Sigmoid colon (tissue), 7 donors: Measurements from ENCODE around the gene GJA9. TPM values are rescaled to one million over a fixed set of nuclear protein-coding genes. Genes with fewer than 3 reads are reported as not detected.

Experiments
- DNase-seq: peaks from one replicate; pipeline ENCODE4 v3.0.0-alpha.2; 2019
- H3K27ac ChIP-seq, 4 donors: fragments of 200-600 bp; sonication (generic); one replicate each; pipeline ENCODE4 v1.5.1; 2016 to 2019; ENCODE audit warnings: mild to moderate bottlenecking in 1 of 4
- H3K27me3 ChIP-seq, 3 donors: fragments of 200-600 bp; sonication (generic); one replicate each; pipeline ENCODE4 v1.5.1; 2019; ENCODE audit warnings: mild to moderate bottlenecking in 1 of 3
- H3K36me3 ChIP-seq, 4 donors: fragments of 200-600 bp; sonication (generic); one replicate each; pipeline ENCODE4 v1.5.1; 2016 to 2019
- H3K4me1 ChIP-seq, 4 donors: fragments of 200-600 bp; sonication (generic); one replicate each; pipeline ENCODE4 v1.5.1; 2017 to 2019
- H3K4me3 ChIP-seq, 4 donors: fragments of 200-600 bp; sonication (generic); one replicate each; pipeline ENCODE4 v1.5.1; 2017 to 2019; ENCODE audit warnings: mild to moderate bottlenecking in 2 of 4, moderate library complexity in 1 of 4
- H3K9me3 ChIP-seq, 4 donors: fragments of 200-600 bp in 3 of 4; sonication (generic) in 3 of 4; one replicate each; pipeline versions ENCODE4 v1.5.1 to v1.6.1; 2013 to 2019
- EP300 ChIP-seq, 4 donors: sonication (generic); formaldehyde crosslinking; IDR thresholded peaks; one replicate each; pipeline ENCODE4 v1.6.1; 2017; ENCODE audit warnings: antibody characterized with exemption in 4 of 4
- POLR2A ChIP-seq, 2 donors: fragments of 450-650 bp; IDR thresholded peaks; one replicate each; pipeline ENCODE4 v1.6.1; 2016; ENCODE audit warnings: antibody characterized with exemption in 2 of 2, mild to moderate bottlenecking in 2 of 2, moderate library complexity in 2 of 2
- POLR2AphosphoS5 ChIP-seq, 4 donors: sonication (generic); formaldehyde crosslinking; IDR thresholded peaks; one replicate each; pipeline ENCODE4 v1.6.1; 2017; ENCODE audit warnings: antibody characterized with exemption in 4 of 4
- WGBS, 2 donors: extraction: QIAGEN DNeasy Blood & Tissue Kit; methylation state at CpG; one replicate each; pipeline ENCODE4 v1.1.7; 2013; 5-methylcytosine and 5-hydroxymethylcytosine counted together
- intact Hi-C: fragments of 100-400 bp; cut with DNase I; formaldehyde crosslinking; loops from one replicate; pipeline ENCODE4 v1.15.1; 2023
- polyA plus RNA-seq, 3 donors: library from polyadenylated mRNA; stranded (reverse); fragments of 200-250 nt; gene quantifications; one replicate each; pipeline ENCODE4 v1.2.3, GENCODE V29; 2013
- total RNA-seq, 4 donors: library from RNA; depleted of rRNA; stranded (reverse); fragments of >200 nt; gene quantifications; one replicate each; pipeline ENCODE4 v1.1.0, GENCODE V29; 2016
- TF ChIP-seq, protein P1 (sequence below), 4 experiments: fragments of 450-650 bp in 3 of 4; fragments of 200-600 bp in 1 of 4; IDR thresholded peaks; one replicate each; pipeline ENCODE4 v1.5.1; 2016 to 2019; ENCODE audit warnings: antibody characterized with exemption in 4 of 4, mild to moderate bottlenecking in 3 of 4, moderate library complexity in 2 of 4
- donor health status: healthy with polysubstance abuse.
- donor health status: Bipolar disorder and iron deficiency.
- donor health status: healthy.

The GJA9 gene
- total and polyA plus RNA-seq, 7 donors = 0.50 TPM; not detected in 6

DNA sequence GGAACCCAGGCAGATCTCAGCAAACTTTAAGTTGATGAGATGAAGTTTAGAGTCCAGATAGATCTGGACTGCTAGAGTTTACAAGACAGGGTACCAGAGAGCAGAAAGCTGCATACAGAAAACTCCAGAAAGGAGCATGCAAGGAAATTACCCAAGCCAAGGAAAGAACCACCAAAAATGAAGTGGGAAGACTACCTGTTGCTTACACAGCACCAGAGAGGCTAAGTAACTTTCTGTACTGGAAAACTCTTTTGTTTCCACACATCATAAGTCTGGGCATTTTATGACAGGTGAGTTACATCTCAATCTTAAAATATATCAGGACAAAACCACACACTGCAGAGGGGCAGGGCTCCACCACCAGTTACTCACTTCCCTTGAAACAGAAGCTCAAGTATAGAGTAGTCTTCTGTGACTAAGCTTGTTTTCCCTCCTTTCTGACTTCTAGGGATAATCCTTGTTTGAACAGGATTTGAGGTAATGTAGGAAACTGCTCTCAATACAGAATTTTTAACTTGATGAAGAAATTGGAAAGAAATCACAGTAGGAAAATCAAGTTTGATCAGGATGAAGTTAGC lies 17.4 kb upstream of the GJA9 start:
- Histone ChIP-seq H3K4me3 (no peak overlapping the region), H3K36me3 (no peaks in the 10 kb centered on the region), H3K27me3 (no peaks in the 10 kb centered on the region), H3K9me3 (no peaks in the 10 kb centered on the region), H3K27ac (no peak overlapping the region), H3K4me1 (no peaks in the 10 kb centered on the region)
- intact Hi-C loops = no loop called here
- DNase-seq = no peak
- TF ChIP-seq POLR2A (IDR thresholded peaks at IDR 0.05) (no peak), EP300 (IDR thresholded peaks at IDR 0.05) (no peak), POLR2AphosphoS5 (IDR thresholded peaks at IDR 0.05) (no peak)
- TF ChIP-seq, protein P1, sequence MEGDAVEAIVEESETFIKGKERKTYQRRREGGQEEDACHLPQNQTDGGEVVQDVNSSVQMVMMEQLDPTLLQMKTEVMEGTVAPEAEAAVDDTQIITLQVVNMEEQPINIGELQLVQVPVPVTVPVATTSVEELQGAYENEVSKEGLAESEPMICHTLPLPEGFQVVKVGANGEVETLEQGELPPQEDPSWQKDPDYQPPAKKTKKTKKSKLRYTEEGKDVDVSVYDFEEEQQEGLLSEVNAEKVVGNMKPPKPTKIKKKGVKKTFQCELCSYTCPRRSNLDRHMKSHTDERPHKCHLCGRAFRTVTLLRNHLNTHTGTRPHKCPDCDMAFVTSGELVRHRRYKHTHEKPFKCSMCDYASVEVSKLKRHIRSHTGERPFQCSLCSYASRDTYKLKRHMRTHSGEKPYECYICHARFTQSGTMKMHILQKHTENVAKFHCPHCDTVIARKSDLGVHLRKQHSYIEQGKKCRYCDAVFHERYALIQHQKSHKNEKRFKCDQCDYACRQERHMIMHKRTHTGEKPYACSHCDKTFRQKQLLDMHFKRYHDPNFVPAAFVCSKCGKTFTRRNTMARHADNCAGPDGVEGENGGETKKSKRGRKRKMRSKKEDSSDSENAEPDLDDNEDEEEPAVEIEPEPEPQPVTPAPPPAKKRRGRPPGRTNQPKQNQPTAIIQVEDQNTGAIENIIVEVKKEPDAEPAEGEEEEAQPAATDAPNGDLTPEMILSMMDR (IDR thresholded peaks at IDR 0.05) = no peak

DNA sequence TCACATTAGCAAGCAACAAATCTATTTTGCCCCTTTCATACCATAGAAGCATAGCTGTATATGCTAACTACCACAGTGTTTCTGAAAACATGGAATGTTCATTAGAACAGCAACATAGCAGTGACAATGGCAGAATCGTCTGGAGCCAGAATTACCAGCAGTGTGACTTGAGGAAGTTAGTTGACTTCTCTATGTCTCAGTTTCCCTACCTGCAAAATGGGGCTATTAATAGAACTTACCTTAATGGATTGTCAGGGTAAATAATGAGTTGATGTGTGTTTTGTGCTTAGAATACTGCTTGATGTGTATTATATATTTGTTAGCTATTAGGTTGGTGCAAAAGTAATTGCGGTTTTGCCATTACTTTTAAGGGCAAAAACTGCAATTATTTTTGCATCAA lies 14.8 kb upstream of the GJA9 start:
- H3K4me3 ChIP-seq = no peak overlapping the region
- DNase-seq = no peak
- no peaks in the 10 kb centered on the region for H3K36me3 ChIP-seq
- H3K9me3 ChIP-seq = no peaks in the 10 kb centered on the region
- no peak overlapping the region for H3K27ac ChIP-seq
- H3K4me1 ChIP-seq = no peaks in the 10 kb centered on the region
- TF ChIP-seq POLR2AphosphoS5 (IDR thresholded peaks at IDR 0.05) (no peak), POLR2A (IDR thresholded peaks at IDR 0.05) (no peak), EP300 (IDR thresholded peaks at IDR 0.05) (no peak)
- 95 to 97% methylated on average over 2 of the region's 2 CpGs for WGBS, 2 donors
- intact Hi-C loops = no loop called here
- no peaks in the 10 kb centered on the region for H3K27me3 ChIP-seq

DNA sequence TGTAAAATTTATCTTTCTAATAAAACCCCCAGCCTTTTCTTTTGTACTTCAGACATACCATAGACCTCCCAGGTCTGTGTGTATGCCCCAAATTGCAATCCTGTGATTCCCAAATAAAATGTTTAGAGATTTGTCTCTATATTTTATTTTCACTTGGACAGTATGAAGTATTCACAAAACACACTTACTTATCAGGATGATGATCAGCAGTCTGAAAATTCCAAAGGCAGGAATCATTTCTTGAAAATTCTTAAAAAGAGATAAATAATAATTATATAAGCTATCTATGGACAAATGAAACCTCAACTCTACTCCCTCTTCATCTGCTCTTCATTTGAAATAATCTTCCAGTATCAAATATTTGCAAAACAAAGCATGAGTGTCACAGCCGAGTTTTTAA lies 11.6 kb upstream of the GJA9 start:
- intact Hi-C loops = no loop called here
- Histone ChIP-seq H3K27ac (no peak overlapping the region), H3K4me1 (no peaks in the 10 kb centered on the region), H3K27me3 (no peaks in the 10 kb centered on the region), H3K36me3 (no peaks in the 10 kb centered on the region), H3K9me3 (no peaks in the 10 kb centered on the region), H3K4me3 (no peak overlapping the region)
- WGBS, 2 donors = 81 to 90% methylated on average over 1 of the region's 1 CpG
- TF ChIP-seq EP300 (IDR thresholded peaks at IDR 0.05) (no peak), POLR2A (IDR thresholded peaks at IDR 0.05) (no peak), POLR2AphosphoS5 (IDR thresholded peaks at IDR 0.05) (no peak)
- TF ChIP-seq, protein P1 (IDR thresholded peaks at IDR 0.05) = no peak
- DNase-seq = no peak

DNA sequence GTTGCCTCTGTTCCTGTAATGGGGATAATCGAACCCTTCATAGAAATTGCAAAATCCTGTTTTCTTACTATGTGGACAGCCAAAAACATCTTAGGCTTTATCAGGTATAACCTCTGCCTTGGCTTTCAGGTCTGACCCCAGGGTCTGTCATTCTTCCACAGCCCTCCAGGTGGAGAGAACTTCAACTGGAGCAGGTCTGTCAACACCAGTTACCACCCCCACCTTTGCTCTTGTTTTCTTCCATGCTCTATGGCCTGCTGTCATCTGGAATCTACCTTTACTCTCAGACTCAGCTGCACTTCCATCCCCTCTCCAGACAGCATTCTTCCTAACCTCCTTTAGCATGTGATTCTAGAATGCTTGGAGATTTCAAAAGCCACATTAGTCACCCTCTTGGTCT lies 10.4 kb upstream of the GJA9 start:
- no peak for DNase-seq
- no peaks in the 10 kb centered on the region for H3K4me1 ChIP-seq
- TF ChIP-seq POLR2AphosphoS5 (IDR thresholded peaks at IDR 0.05) = no peak
- no peak for TF ChIP-seq EP300 (IDR thresholded peaks at IDR 0.05)
- TF ChIP-seq POLR2A (IDR thresholded peaks at IDR 0.05) = no peak
- H3K36me3 ChIP-seq = no peaks in the 10 kb centered on the region
- intact Hi-C loops = no loop called here
- H3K4me3 ChIP-seq = no peak overlapping the region
- H3K9me3 ChIP-seq = no peaks in the 10 kb centered on the region
- 87 to 90% methylated on average over 1 of the region's 1 CpG for WGBS, 2 donors
- no peak overlapping the region for H3K27ac ChIP-seq
- H3K27me3 ChIP-seq = no peaks in the 10 kb centered on the region

DNA sequence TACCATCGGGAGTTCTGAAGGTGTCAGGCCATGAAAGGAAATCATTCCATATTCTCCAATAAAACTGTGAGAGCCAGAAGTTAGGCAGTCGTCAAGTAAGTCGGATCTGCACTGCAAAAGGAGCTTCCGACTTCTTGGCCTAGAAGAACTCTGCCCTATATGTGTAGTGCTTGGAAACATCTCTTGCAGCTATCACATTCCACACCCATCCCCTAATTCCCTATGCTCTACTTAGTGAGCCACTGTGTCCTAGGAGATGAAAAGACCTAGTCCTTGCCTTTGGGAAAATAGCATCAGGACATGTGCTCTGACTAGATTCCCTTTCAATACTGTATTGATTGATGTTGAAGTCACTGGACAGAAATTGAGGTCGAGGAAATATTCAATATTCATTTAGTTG lies 8.2 kb upstream of the GJA9 start:
- intact Hi-C loops = no loop called here
- 67 to 71% methylated on average over 5 of the region's 5 CpGs for WGBS, 2 donors
- no peak overlapping the region for H3K4me3 ChIP-seq
- no peaks in the 10 kb centered on the region for H3K4me1 ChIP-seq
- no peaks in the 10 kb centered on the region for H3K36me3 ChIP-seq
- H3K27ac ChIP-seq = no peak overlapping the region
- no peak for DNase-seq
- H3K27me3 ChIP-seq = no peaks in the 10 kb centered on the region
- TF ChIP-seq, protein P1 (IDR thresholded peaks at IDR 0.05) = no peak
- TF ChIP-seq POLR2A (IDR thresholded peaks at IDR 0.05) (no peak), POLR2AphosphoS5 (IDR thresholded peaks at IDR 0.05) (no peak), EP300 (IDR thresholded peaks at IDR 0.05) (no peak)
- H3K9me3 ChIP-seq = no peaks in the 10 kb centered on the region
